Activated CD8-positive, alpha-beta memory T cell treated with anti-CD3 and anti-CD28 coated beads for 4 hours (primary cell): Measurements from ENCODE around the gene ERO1A.
A peak's percentile ranks its signal among the peaks of the same experiment; 100 is the strongest.
"Not testable (repeated sequence)": the region's sequence is repeated elsewhere in the genome, so short reads cannot be mapped to it uniquely, and the experiment has no call there.

Experiments used
- DNase-seq, 2 donors: peaks; one replicate each; pipeline ENCODE4 v3.0.0-alpha.2; 2020; ENCODE audit warnings: low read depth in 2 of 2

The ERO1A gene, protein sequence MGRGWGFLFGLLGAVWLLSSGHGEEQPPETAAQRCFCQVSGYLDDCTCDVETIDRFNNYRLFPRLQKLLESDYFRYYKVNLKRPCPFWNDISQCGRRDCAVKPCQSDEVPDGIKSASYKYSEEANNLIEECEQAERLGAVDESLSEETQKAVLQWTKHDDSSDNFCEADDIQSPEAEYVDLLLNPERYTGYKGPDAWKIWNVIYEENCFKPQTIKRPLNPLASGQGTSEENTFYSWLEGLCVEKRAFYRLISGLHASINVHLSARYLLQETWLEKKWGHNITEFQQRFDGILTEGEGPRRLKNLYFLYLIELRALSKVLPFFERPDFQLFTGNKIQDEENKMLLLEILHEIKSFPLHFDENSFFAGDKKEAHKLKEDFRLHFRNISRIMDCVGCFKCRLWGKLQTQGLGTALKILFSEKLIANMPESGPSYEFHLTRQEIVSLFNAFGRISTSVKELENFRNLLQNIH

DNA sequence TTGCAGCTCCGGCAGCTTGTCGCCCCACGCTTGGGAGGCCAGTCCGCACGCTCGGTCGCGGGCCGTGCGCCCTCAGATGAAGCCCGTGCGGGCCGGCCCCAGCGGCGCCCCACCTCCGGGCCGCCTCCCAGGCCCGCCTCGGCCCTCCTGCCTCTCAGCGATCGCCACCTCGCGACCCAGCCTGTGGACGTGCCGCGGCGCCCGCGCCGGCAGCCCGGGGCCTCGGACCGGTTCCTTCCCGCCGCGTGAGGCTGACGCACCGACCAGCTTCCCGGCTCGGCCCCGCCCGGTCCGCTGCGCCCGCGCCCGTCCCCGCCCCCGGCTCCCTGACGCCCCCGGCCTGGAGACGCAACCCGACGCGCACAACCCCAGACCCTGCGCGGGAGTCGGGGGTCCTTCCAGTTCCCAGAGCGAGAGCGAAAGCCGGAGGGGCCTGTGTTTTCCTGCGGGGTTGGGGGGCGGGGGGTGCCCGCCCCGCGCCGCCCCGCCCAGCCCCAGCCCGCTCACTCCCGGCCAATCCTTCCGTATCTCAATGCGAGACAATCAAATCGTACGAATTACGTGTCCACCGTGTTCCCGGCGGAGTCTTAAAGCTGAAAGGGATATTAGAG is at the start of gene ERO1A:
Gene ERO1A (minus strand): TSS at position 78 of the 611 bp plus-strand sequence. CDS start 77 bp downstream, at position 1.
- peak; percentile 31 to 32 for DNase-seq

DNA sequence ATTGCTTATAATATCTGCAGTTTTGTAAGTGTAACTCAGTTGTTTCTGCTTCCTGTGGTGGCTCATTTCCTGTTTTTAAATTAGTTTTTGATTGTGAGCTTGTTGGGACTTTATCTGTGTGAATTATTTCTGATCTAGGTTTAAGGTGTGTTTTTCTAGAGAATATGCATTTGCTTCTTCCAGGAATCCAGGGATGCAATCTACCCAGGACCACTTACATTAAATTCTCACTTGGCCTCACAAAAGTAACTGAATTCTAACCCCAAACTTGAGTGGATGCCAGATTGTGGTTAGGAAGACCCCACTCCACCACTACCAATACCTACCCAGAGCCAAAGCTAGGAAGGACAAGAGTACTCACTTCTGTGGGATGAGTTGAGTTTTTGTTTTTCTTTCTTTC is 46.5 kb upstream of the ERO1A start:
- DNase-seq: no peak

DNA sequence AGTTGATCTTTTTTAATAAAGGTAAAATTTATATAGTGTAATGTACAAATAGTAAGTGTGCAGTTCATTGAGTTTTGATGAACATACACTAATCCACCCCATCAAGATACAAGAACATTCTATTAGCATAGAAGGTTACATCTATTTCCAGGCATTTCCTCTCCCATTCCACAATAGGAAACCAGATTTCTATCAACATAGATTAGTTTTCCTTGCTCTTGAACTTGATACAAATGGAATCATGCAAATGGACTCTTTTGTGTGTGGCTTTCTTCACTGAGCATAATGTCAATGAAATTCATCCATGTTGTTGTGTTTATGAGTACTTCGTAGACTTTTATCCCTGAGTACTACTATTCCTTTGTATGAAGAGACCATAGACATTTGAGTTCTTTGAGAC is 45.4 kb upstream of the ERO1A start:
- DNase-seq: no peak

DNA sequence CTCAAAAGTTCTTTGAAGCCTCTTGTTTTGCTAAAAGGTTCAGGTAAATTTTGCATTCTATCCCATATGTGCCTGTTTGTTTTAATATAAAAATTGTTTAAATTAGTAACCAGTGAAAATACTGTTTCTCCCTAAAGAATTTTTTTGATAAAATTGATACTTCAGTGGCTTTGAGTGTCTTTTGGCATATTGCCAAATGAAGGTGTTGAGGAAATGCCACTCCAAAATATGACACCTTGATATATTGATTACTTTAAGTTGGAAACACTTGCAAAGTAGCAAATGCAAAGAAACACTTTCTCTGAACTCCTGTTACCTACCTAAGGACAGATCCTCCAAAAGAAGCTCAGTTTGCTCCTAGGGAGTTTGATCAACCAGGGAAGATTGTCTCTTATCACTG is 43.1 kb upstream of the ERO1A start:
- DNase-seq: no peak

DNA sequence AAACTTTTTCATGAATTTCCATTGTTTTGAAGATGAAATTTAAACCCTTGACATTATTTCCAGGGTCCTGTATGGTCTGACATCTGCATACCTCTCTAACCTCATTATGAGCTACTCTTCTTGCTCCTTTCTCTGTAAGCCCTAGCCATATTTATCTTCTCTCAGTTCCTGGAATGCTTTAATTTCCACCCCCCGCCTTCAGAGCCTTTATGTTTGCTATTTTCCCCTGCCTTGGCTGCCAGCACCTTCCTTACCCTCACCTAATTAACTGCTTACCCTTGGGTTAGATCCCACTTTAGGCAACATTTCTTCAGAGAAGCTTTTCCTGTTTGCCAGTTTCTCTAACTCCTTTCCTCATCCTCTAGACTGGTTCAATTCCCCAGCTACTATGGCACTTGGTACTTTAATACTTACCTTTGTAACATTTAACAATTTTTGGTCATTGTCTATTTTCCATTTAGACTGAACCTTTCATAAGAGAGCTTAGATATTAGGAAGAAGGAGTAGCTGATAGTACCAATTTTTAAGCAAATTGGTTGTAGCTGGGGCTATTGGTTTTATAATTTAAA is 40.6 kb upstream of the ERO1A start:
- DNase-seq: no peak

DNA sequence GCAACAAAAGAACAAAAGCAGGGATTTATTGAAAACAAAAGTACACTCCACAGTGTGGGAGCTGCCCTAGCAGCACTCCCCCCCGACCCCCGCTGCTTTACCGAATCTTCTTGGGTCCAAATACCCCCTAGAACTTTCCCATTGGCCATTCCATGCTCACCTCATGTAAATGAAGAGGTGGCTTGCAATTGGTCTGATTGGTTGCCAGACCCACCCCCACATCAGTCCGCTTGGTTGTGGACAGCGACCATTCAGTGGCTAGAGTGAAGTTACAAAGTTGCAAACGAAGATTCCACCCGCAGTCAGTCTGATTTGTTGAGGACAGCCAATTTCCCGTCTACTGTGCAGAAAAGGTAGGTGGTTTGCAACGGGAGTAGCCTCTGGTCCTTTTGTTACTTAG is 38.5 kb upstream of the ERO1A start:
- no peak for DNase-seq

DNA sequence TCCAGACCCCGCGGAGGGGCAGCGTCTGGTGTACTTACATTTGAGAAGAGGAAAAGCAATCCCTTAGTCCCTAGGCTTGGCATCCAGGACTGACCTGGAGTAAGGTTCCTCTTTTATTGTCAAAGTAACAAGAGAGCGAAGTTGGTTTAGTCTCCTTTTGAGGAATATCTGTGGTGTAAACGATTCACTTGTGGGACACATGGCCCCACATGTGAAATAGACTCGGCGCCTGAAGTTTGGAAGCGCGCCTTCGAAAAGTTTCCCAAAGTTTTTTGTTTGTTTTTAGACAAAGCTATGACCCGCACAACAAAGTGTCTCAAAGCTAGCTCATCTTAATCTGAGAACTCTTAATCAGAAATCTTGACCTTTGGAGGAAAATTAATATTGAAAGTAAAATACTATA is 35.4 kb upstream of the ERO1A start:
- no peak for DNase-seq

DNA sequence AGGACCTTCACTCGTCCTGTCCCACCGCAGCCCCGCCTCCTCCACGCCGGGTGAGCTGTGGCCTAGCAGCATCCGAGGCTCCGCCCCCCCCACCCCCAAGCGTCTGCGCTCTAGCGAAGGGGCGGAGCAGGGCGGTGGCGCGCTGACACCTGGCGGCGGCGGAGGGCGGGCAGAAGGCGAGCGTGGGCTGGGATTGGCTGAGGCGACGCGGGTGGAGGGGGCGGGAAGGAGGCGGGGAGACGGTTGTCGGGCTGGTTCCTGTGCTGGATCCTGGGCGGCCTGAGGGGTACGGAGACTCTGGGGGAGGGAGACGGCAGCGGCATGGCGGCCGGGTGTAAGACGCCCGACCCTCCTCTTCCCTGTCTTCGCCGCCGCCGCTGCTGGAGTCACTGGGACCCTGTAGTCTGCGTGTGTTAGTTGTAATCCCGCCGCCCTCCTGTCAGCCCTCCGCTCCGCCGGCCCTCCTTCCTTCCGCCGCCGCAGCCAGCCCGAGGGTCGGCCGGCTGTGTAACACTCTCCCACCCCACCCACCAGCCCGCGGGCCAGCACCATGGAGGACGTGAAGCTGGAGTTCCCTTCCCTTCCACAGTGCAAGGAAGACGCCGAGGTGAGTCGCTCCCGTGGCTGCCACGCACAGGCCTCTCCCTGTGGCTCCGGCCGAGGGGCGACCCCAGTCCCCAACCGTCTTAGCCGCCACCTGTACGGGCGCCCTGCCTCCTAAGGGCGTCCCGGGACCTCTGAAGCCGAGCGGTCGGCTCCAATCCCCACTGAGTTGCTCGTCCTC is 34.8 kb upstream of the ERO1A start, which contains the start of gene STYX:
Gene STYX (plus strand): TSS at position 242 of the 784 bp plus-strand sequence. CDS start 309 bp downstream, at position 551.
- peak; percentile 95 for DNase-seq

DNA sequence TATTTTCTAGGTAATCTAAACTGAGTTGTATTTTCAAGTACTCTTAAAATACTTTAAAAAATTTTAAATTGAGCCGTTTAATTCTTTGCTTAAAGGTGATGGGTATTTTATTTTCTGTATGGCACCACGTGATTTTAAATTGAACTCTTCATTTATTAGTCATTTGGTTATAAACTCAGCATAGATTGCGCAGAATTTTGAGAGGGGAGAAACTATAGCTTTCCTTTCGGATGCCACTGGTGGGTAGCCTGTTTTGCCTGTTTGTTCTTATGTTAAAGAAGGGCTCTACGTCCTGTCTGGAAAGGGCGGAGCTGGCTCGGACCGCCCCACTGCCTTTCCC is 34.2 kb upstream of the ERO1A start:
- no peak for DNase-seq

DNA sequence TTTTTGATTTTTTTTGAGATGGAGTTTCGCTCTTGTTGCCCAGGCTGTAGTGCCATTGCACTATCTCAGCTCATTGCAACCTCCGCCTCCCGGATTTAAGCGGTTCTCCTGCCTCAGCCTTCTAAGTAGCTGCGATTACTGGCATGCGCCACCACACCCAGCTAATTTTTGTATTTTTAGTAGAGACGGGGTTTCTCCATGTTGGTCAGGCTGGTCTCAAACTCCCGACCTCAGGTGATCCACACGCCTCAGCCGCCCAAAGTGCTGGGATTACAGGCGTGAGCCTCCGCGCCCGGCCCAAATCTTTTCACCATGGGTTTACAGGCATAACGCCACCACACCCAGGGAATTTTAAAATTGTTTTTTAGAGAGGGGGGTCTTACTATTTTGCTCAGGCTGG is 33.7 kb upstream of the ERO1A start:
- not testable (repeated sequence) for DNase-seq

DNA sequence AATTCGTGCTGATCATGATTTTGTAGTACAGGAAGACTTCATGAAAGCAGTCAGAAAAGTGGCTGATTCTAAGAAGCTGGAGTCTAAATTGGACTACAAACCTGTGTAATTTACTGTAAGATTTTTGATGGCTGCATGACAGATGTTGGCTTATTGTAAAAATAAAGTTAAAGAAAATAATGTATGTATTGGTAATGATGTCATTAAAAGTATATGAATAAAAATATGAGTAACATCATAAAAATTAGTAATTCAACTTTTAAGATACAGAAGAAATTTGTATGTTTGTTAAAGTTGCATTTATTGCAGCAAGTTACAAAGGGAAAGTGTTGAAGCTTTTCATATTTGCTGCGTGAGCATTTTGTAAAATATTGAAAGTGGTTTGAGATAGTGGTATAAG is 32.2 kb upstream of the ERO1A start:
- DNase-seq: not testable (repeated sequence)

DNA sequence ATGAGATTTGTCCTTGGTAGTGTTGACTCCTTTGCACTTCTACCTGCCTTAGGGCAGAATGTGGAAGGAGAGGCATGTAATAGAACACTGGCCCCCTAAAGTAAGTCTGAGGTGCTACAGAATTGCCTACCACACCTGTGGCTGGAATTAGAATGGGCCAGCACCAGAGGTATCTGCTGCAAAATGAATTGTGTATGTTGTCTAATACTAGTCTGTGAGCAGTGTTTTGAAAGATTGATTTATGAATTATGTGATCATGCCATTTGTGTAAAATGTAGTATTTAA is 28.9 kb upstream of the ERO1A start:
- DNase-seq: no peak

DNA sequence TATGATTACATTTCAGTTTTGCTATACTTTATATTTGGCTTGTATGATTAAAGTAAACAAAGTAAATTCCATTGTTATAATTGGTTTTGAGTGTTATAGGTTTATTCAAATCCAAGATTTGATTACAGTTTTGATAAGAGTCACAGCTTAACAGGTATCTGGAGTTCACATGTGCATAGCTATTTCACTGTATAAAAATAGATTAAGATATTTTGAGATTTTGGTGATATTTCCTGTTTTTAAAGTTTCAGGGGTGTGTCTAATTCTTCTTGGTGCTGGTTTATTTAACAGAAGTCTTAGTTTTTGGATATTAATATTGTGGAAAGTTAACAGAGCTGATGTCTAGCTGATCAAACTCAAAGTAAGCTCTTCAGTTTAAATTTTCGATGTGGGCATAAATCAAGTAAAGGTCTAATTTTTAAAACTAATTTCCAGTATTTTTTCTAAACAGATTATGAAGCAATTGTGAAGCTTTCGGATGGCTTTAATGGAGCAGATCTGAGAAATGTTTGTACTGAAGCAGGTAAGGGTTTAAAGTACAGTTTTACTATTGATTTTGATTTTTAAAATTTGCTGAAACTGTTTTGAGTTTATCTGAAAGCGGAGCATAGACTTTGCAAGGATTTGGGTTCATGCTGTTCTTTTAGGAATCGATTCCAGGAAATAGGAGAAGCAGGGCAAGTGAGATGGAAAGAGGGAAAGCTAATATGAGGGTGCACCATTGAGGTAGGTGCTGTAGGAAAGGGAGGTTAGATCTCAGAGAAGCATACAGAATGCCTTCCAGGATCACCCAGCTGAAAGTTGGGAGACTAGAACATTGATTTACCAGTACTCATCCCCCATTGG is 28.4 kb upstream of the ERO1A start:
- DNase-seq: no peak

DNA sequence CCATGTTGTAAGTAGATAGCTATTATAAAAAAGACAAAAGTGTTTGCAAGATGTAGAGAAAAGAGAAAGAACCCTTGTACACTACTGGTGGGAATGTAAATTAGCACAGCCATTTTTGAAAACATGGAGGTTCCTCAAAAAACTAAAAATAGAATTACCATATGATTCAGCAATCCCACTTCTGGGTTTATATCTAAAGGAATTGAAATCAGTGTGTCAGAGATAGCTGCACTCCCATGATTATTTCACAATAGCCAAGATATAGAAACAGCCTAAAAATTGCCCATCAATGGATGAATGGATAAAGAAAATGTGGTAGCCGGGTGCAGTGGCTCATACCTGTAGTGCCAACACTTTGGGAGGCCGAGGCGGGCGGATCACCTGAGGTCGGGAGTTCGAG is 20.8 kb upstream of the ERO1A start:
- no peak for DNase-seq

DNA sequence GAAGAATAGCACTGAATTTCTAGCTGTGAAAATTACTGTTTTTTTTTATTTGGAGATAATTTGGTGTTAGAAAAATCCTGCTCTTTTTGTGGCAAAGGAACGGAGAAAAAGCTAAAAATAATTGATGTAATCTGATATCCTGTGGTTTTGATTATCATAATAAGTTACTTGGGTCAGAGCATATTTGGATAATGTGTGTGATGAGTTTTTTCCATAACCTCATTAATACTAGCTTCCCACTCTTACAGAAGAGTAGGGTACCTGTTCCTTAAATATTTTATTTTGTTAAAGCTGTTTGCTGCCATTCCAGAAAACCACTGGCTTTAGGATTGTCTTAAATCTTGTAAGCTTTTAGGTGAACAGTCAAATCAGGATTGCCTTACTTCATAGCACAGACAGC is 16.3 kb upstream of the ERO1A start:
- no peak for DNase-seq

DNA sequence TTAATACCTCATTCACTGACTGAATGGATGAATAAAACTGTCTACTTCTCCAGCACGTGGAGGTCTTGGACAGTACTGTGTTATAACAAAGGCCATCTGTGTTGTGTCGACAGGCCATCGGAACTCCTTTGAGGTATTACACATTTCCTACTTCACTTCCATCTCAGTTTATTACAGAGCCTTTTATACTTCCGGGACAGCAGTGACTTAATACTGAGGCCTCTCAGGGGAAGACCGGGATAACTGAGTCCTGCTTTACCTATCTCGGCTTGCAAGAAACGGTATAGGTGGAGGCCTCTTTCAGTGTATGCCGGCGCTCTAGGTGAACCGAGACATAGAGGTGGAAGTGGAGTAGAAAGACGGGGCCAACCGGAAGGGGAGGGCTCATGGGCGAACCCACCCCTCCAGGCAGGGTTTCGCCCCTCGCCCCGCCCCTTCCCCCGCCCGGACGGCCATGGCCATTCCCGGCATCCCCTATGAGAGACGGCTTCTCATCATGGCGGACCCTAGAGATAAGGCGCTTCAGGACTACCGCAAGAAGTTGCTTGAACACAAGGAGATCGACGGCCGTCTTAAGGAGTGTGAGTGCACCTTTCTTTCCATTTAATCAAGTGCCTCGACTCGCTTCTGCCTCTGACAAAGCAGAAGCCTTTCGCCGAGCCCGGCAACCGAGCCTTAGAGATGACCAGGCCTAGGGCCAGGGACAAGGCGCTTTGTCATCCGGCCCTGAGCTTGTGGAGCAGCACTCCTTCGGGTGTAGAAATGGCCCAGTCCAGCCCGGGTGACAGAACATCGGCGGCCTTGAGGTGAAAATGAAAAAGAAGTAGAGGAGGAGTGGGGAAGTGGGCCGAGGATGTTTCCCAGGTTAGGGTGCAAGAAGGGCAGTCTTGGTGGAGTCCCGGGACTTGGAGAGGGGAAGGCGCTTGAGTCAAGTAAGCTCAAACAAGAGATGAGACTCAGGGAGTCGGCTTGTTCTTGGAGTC is 11.7 kb upstream of the ERO1A start, which contains the start of gene PSMC6:
Gene PSMC6 (plus strand): TSS at position 477 of the 983 bp plus-strand sequence. CDS start 20 bp downstream, at position 497.
- DNase-seq: peak; percentile 89 to 91

DNA sequence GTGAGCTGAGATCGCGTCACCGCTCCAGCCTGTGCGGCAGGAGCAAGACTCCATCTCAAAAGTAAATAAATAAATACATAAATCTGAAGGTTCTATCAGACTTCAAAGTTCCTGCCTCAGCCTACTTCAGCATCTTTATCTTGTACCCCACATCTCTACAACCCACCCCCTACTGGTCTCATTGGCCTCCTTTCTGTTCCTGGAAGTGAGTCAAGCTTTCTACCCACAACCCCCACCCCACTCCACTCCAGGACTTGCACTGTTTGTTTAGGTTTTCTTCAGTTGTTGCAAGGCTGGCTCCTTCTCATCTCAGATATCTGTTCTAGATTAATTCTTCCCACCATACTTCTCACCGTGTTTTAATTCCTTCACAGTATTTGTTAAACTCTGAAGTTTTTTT is 10.9 kb upstream of the ERO1A start:
- peak in 1 of 2 donors; percentile 44 for DNase-seq

DNA sequence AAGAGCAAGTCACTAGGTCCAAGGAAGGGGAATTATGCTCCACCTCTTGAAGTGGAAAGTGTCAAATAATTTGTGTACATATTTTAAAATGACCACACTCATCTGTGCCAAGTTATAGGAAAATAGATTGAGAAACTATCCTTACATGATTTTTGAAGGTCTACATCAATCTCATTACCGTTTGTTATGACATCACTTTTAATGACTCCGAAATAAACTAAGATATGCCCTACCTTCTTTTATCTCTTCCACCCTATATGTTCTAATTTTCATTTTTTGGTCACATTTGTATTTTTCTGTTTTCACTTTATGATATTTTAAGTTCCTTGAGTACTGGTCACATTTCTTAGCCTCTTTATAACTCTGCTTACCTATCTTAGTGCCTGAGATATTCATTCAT is 8.3 kb upstream of the ERO1A start:
- DNase-seq: no peak

DNA sequence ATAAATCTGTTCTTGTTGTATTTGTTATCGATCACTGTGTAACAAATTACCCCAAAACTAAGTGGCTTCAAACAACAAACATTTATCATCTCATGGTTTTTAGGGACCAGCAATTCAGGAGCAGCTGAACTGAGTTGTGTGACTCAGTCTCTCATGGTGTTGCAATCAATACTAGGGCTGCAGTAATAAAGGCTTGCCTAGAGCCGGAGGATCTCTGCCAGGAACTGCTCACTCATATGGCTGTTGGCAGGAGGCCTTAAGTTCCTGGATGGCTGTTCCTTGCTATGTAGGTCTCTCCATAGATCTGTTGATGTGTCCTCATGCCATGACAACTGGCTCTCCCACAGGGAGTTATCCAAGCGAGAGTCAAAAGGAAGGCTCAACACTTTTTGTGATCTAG is 7.9 kb upstream of the ERO1A start:
- DNase-seq: no peak

DNA sequence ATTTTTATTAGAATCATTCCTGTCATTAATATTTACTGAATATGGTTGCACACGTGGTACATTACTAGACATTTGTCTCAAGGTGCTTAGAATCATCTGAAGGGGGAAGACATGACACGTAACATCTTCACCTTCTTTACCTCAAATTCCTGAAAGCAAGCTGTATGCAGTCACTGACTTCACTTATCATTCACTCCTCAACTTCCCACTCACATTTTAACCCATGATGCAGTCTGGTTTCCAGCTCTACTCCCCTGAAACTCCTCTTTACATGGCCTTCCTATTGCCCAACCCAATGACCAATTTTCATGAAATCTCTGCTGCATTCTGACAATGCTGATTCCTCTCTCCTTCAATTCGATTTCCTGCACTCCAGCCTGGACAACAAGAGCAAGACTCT is 5.9 kb upstream of the ERO1A start:
- DNase-seq: no peak
